Stimulated activated CD8-positive, alpha-beta memory T cell treated with anti-CD3 and anti-CD28 coated beads, Interleukin-7, amount 100 ng/mL, for 4 hours (primary cell): ENCODE measurements around the gene ASIC1.

Source experiments
- DNase-seq, 2 donors: peaks; one replicate each; pipeline ENCODE4 v3.0.0-alpha.2; 2020; ENCODE audit warnings: low read depth in 2 of 2

The ASIC1 gene

GRCh38 chr12:50060120-50060468 lies 2.7 kb downstream of the ASIC1 start:
- no peak for DNase-seq

- no peak for DNase-seq
Observed at GRCh38 chr12:50061171-50061570, 3.8 kb downstream of the ASIC1 start.

- no peak for DNase-seq
Observed at GRCh38 chr12:50061946-50062686, 4.7 kb downstream of the ASIC1 start.

GRCh38 chr12:50062728-50063460 lies 5.5 kb downstream of the ASIC1 start:
- DNase-seq = no peak

GRCh38 chr12:50065726-50066310 lies 8.4 kb downstream of the ASIC1 start:
- DNase-seq = no peak

- no peak for DNase-seq
Observed at GRCh38 chr12:50066402-50066801, 9.0 kb downstream of the ASIC1 start.

- no peak for DNase-seq
Observed at GRCh38 chr12:50069069-50069468, 11.7 kb downstream of the ASIC1 start.

- no peak for DNase-seq
Observed at GRCh38 chr12:50069539-50069938, 12.1 kb downstream of the ASIC1 start.

GRCh38 chr12:50070314-50071060 lies 13.1 kb downstream of the ASIC1 start:
- peak in 1 of 2 donors; percentile 21 for DNase-seq

- DNase-seq = no peak
Observed at GRCh38 chr12:50072198-50072907, 15.0 kb downstream of the ASIC1 start.

- DNase-seq = no peak
Observed at GRCh38 chr12:50073206-50073605, 15.8 kb downstream of the ASIC1 start.

- DNase-seq = no peak
Observed at GRCh38 chr12:50073712-50074111, 16.3 kb downstream of the ASIC1 start.

- DNase-seq = peak; percentile 58 to 63
Observed at GRCh38 chr12:50074936-50075807, 17.8 kb downstream of the ASIC1 start.

- no peak for DNase-seq
Observed at GRCh38 chr12:50075808-50076170, 18.4 kb downstream of the ASIC1 start.

GRCh38 chr12:50077099-50077498 lies 19.7 kb downstream of the ASIC1 start:
- DNase-seq = no peak

GRCh38 chr12:50078281-50078680 lies 20.9 kb downstream of the ASIC1 start:
- no peak for DNase-seq

GRCh38 chr12:50079771-50080170 lies 22.4 kb downstream of the ASIC1 start:
- DNase-seq = no peak

- no peak for DNase-seq
Observed at GRCh38 chr12:50081096-50081808, 23.9 kb downstream of the ASIC1 start.

GRCh38 chr12:50082644-50083043 lies 25.2 kb downstream of the ASIC1 start:
- no peak for DNase-seq

- DNase-seq = no peak
Observed at GRCh38 chr12:50083301-50083700, 25.9 kb downstream of the ASIC1 start.
